ENCODE data around the gene SMIM21.

GRCh38 chr18:75364512-75365253, 62.8 kb downstream of the SMIM21 start:
- TF ChIP-seq E2F4 (CRISPR knock-in tag; IDR thresholded peaks at IDR 0.05; ENCODE audit: borderline replicate concordance, low read depth) (no peak), CTCF (IDR thresholded peaks at IDR 0.05) (no peak), FOXK1 (CRISPR knock-in tag; IDR thresholded peaks at IDR 0.05) (no peak), STAT6 (CRISPR knock-in tag; conservative IDR thresholded peaks at IDR 0.05; ENCODE audit: low read depth) (no peak), NR3C1 (CRISPR knock-in tag; conservative IDR thresholded peaks at IDR 0.05; ENCODE audit: low read depth) (no peak), NR2C2 (CRISPR knock-in tag; IDR thresholded peaks at IDR 0.05) (no peak), FOXP4 (CRISPR knock-in tag; IDR thresholded peaks at IDR 0.05) (no peak), TP53 (CRISPR knock-in tag; IDR thresholded peaks at IDR 0.05) (no peak), GTF2I (CRISPR knock-in tag; conservative IDR thresholded peaks at IDR 0.05) (no peak), USF2 (CRISPR knock-in tag; IDR thresholded peaks at IDR 0.05) (no peak), JUN (CRISPR knock-in tag; IDR thresholded peaks at IDR 0.05) (no peak), AFF4 (CRISPR knock-in tag; IDR thresholded peaks at IDR 0.05; ENCODE audit: borderline replicate concordance) (no peak), ZNF396 (CRISPR knock-in tag; IDR thresholded peaks at IDR 0.05; ENCODE audit: borderline replicate concordance) (no peak)
